ENCODE results near the gene EPS8L2.

EPS8L2 gene

DNA sequence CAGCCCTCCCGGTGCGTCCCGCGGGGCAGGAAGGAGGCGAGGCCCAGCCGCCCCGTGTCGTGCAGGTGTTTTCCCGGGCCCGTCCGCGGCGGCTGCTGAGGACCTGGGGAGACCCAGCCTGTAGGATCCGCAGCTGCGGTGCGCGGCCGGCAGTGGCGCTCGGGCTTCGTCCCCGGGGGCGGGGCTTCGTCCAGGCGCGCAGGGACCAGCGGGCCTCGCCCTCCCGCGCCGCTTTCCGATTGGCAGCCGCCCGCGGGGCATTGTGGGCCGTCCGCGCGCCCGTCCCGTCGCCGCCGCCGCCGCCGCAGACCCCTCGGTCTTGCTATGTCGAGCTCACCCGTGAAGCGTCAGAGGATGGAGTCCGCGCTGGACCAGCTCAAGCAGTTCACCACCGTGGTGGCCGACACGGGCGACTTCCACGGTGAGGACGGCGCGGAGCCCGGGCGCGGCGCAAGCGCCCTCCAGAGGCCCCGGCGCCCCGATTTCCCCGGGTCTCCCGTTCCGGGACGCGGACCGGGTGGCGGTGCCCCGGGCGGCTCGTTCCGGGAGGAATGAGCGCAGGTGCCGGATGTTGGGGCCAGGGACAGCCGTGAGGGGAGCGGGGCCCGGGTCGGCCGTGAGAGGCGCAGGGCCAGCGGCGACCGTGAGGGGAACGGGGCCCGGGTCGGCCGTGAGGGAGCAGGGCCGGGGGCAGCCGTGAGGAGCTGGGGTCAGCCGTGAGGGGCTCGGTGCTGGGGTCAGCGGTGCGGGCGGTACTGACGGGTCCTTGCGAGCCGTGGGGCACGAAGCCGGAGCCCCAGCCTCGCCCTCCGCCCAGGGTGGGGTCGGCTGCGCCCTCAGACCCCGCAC lies 41.4 kb downstream of the EPS8L2 start, which contains the start of gene TALDO1:
Gene TALDO1, plus strand, starts transcription at position 307 of the 849 bp plus-strand sequence. Its CDS starts 18 bp downstream, at position 325.
- in situ Hi-C loops (cut with HindIII; ENCODE audit: low sequenced_read_pairs) = no loop called here

GRCh38 chr11:748007-748359 lies 42.0 kb downstream of the EPS8L2 start:
- in situ Hi-C loops (cut with HindIII; ENCODE audit: low sequenced_read_pairs) = no loop called here

DNA sequence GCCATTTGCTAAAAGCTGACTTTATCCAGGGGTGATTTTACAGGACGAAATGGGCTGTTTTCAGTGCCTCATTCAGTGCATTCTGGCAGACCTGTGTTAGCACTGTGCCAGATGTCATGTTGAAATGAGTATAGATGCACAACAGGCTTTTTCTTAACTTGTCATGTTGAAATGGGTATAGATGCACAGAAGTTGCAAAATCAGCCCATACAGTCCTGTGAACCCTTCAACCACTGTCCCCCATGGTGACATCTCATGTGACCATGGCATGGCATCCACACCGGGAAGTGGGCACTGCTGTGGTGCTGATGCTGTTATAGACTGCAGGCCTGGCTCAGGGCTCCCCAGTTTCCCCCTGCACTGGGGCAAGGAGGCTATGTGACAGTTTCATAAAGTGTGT lies 43.7 kb downstream of the EPS8L2 start:
- in situ Hi-C loops (cut with HindIII; ENCODE audit: low sequenced_read_pairs) = loop anchor here (25.0 kb wide), 1 partner anchor 87 kb away; no protein-coding TSS in a partner anchor

- in situ Hi-C loops (cut with HindIII; ENCODE audit: low sequenced_read_pairs) = loop anchor here (25.0 kb wide), 1 partner anchor 98 kb away; no protein-coding TSS in a partner anchor
Measured at GRCh38 chr11:760236-760635, 54.2 kb downstream of the EPS8L2 start.

DNA sequence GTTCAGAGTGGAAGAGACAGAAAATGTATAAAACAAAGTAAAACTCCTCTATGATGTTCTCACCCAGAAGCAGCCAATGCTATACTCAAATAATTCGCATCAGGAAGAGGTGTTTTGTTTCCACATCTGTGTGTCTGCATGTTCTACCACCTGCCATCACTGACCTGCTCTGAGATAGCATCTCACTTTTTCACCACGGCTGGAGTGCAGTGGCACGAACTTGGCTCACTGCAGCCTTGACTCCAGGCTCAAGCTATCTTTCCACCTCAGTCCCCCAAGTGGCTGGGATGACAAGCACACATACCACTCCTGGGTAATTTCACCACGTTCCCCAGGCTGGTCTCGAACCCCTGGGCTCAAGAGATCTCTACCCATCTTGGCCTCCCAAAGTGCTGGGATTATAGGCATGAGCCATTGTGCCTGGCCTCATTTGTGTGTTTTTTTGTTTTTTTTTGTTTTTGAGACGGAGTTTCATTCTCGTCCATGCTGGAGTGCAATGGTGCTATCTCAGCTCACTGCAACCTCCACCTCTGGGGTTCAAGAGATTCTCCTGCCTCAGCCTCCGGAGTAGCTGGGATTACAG lies 55.6 kb downstream of the EPS8L2 start:
- in situ Hi-C loops (cut with HindIII; ENCODE audit: low sequenced_read_pairs) = loop anchor here (25.0 kb wide), 1 partner anchor 99 kb away; no protein-coding TSS in a partner anchor

DNA sequence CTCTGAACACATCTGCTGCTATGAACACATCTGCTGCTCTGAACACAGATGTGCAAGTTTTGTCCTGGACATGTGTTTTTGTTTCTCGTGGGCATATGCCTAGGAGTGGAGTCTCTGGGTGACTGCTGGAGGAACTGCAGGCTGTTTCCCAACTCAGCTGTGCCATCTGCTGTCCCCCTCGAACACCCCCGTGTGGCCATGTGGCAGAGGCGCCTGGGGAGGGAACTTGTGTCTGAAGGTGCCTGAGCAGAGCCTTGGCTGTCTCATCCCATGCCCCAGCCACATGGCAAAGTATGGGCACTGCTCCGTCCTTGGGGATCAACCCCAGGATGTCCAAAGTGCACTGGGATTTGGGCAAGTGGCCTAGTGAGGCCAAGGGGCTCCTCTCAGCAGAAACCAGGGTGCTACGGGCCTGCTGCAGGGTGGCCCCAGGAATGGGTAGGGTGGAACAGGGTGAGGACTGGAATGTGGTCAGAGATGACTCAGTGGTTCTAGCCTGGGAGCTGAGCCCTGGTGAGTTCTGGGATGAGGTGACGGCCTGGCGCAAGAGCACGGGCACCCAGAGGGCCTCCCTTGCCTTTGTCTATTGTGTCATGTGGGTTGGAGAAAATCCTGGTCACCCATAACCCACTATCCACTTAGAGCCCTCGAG lies 56.5 kb downstream of the EPS8L2 start:
- in situ Hi-C loops (cut with HindIII; ENCODE audit: low sequenced_read_pairs) = loop anchor here (25.0 kb wide), 1 partner anchor 100 kb away; no protein-coding TSS in a partner anchor

DNA sequence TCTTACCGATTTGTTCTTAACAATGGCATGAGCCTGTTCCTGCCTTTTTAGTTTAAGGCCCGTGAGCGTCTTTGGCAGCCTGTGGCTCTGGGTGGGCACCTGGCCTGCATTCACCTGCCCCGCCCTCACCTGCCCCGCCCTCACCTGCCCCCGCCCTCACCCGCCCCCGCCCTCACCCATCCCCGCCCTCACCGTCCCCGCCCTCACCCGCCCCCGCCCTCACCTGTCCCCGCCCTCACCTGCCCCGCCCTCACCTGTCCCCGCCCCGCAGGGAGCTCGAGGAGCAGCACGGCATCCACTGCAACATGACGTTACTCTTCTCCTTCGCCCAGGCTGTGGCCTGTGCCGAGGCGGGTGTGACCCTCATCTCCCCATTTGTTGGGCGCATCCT lies 57.0 kb downstream of the EPS8L2 start:
- in situ Hi-C loops (cut with HindIII; ENCODE audit: low sequenced_read_pairs) = loop anchor here (25.0 kb wide), 1 partner anchor 101 kb away; no protein-coding TSS in a partner anchor

DNA sequence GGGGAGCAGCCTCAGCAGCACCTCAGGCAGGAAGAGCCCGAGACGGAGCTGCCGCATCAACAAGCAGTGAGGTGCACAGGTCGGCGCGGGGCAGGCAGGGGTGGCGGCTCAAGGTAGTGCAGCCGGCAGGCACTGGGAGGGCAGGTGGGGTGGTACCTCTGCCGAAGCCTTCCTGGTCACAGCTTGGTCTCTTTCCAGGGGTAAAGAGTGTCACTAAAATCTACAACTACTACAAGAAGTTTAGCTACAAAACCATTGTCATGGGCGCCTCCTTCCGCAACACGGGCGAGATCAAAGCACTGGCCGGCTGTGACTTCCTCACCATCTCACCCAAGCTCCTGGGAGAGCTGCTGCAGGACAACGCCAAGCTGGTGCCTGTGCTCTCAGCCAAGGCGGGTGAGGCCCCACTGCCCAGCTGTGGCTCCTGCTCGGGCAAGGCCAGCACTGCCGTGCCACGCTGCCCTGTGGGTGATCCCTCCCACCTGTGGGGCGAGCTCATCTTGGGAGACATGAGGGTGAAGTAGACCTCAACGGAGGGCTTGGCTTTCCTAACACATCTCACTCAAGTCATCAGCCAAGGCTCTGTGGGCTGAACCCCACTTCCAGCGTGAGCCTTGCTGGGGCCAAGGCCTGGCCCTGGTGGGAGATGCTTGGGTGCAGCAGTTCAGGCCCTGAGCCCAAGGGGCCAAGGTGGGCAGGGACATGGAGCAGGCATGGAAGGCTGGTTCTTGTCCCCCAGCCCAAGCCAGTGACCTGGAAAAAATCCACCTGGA lies 57.7 kb downstream of the EPS8L2 start:
- in situ Hi-C loops (cut with HindIII; ENCODE audit: low sequenced_read_pairs) = loop anchor here (25.0 kb wide), 1 partner anchor 101 kb away; no protein-coding TSS in a partner anchor

- in situ Hi-C loops (cut with HindIII; ENCODE audit: low sequenced_read_pairs) = loop anchor here (25.0 kb wide), 1 partner anchor 102 kb away; no protein-coding TSS in a partner anchor
Measured at GRCh38 chr11:764322-765024, 58.4 kb downstream of the EPS8L2 start.

DNA sequence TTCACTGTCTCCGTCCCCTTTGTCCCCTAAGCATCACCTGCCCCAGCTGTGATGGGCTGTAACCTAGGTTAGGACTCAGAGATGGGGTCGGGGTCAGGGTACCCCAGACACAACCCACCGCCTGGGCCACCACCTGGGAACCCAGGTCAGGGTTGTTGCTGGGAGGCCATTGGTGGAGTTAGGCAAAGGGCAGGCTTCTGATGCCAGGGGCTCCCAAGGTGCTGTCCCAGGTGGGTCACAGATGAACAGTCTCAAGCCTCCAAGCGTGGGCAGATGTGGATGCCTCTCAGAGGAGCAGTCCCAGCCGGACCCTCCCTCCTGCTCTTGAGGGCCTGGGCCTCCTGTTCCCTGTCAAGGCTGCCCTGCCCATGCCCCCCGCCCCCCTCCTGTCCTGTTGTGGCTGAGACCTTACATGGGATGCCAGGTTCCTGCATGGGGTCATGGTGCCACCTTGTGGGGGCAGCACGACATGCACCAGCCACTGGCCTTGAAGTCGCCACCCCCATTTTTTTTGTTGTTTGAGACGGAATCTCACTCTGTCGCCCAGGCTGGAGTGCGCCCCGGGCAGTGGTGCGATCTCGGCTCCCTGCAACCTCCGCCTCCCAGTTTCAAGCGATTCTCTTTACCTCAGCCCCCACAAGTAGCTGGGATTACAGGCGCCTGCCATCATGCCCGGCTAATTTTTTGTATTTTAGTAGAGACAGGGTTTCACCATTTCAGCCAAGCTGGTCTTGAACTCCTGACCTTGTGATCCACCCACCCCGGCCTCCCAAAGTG lies 59.2 kb downstream of the EPS8L2 start:
- in situ Hi-C loops (cut with HindIII; ENCODE audit: low sequenced_read_pairs) = loop anchor here (25.0 kb wide), 1 partner anchor 103 kb away; no protein-coding TSS in a partner anchor

DNA sequence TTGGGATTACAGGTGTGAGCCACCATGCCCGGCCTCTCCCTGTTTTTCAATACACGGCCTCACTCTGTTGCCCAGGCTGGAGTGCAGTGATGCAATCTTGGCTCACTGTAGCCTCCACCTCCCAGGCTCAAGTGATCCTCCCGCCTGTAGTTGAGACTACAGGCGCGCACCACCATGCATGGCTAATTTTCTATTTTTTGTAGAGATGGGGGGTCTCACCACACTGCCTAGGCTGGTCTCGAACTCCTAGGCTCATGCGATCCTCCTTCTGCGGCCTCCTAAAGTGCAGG lies 59.7 kb downstream of the EPS8L2 start:
- in situ Hi-C loops (cut with HindIII; ENCODE audit: low sequenced_read_pairs) = loop anchor here (25.0 kb wide), 1 partner anchor 103 kb away; no protein-coding TSS in a partner anchor

- in situ Hi-C loops (cut with HindIII; ENCODE audit: low sequenced_read_pairs) = loop anchor here (25.0 kb wide), 1 partner anchor 104 kb away; no protein-coding TSS in a partner anchor
Measured at GRCh38 chr11:766106-766935, 60.3 kb downstream of the EPS8L2 start.

- in situ Hi-C loops (cut with HindIII; ENCODE audit: low sequenced_read_pairs) = loop anchor here (25.0 kb wide), 1 partner anchor 105 kb away; no protein-coding TSS in a partner anchor
Measured at GRCh38 chr11:766936-767210, 60.8 kb downstream of the EPS8L2 start.

DNA sequence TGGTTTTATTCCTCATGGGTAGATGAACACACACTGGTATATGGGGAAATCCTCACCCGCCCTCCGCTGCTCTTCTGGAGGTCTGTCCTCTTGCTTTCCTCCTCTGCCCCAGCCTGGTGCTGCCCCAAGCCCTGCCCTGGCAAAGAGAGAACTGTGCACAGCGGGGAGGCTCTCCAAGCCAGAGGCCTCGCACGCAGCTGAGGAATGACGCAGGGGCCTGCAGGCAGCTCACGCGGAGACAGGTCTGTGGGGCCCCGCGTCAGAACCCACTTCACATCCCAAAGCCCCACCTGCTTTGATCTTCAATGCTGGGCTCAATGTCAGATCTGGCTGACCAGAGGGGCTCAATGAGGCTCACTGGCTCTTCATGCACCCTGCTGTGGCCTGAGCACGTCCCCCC lies 61.2 kb downstream of the EPS8L2 start:
- in situ Hi-C loops (cut with HindIII; ENCODE audit: low sequenced_read_pairs) = loop anchor here (25.0 kb wide), 1 partner anchor 105 kb away; no protein-coding TSS in a partner anchor

DNA sequence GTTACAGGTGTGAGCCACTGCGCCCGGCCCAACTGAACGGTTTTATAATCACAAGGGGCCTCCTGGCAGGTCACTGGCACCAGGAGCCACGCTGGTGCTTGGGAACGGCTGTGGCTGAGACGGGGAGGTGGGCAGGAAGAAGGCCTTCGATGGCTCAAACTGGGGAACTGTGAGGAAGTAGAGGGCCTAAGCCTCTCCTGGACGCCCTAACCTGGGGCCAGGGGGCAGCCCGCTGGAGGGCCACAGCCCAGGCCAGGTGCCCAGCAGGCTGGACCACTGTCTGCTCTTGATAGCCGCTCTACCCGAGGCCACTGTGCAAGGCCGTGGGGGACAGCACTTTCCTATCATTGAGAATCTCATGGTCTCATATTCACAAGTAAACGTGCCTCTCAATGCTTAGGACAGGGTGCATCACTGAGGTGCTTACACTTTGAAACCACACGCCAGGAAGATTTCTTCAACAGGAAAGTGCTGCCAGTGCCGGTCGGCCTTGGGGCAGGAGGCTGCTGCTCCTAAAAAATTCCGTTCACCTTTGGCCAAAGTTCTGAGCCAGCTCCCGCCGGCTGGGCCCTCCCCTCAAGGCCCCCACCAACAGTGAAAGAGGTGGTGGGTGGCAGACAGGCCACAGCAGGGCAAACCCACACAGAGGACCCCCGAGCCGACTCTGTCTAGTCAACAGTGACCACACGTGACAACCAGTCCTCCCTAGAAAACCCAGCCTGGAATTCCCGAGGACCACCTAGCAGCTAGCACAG lies 64.0 kb downstream of the EPS8L2 start:
- in situ Hi-C loops (cut with HindIII; ENCODE audit: low sequenced_read_pairs) = loop anchor here (25.0 kb wide), 1 partner anchor 108 kb away; no protein-coding TSS in a partner anchor

GRCh38 chr11:770642-771616 lies 64.9 kb downstream of the EPS8L2 start:
- in situ Hi-C loops (cut with HindIII; ENCODE audit: low sequenced_read_pairs) = loop anchor here (25.0 kb wide), 1 partner anchor 109 kb away; no protein-coding TSS in a partner anchor

Data from endothelial cell of hepatic sinusoid (primary cell).